Parathyroid adenoma (tissue), 2 donors: ENCODE data around the gene VCL.

Experiments used
- H2AFZ ChIP-seq: fragments of 300-600 bp; sonication (generic); one replicate; pipeline ENCODE4 v1.7.0; 2017; ENCODE audit warnings: antibody characterized with exemption, mild to moderate bottlenecking
- H3K27ac ChIP-seq: fragments of 300-600 bp; sonication (generic); one replicate; pipeline ENCODE4 v1.7.0; 2017
- H3K27me3 ChIP-seq: fragments of 300-600 bp; sonication (generic); one replicate; pipeline ENCODE4 v1.7.0; 2017; ENCODE audit warnings: low read length; ENCODE audit not compliant: control insufficient read depth, insufficient read depth
- H3K36me3 ChIP-seq: fragments of 300-600 bp; sonication (generic); one replicate; pipeline ENCODE4 v1.7.0; 2017; ENCODE audit warnings: low read length; ENCODE audit not compliant: control insufficient read depth, insufficient read depth
- H3K4me1 ChIP-seq: fragments of 300-600 bp; sonication (generic); one replicate; pipeline ENCODE4 v1.7.0; 2017; ENCODE audit warnings: control low read depth
- H3K4me2 ChIP-seq: fragments of 300-600 bp; sonication (generic); one replicate; pipeline ENCODE4 v1.7.0; 2017; ENCODE audit warnings: low read length
- H3K4me3 ChIP-seq: fragments of 300-600 bp; sonication (generic); one replicate; pipeline ENCODE4 v1.7.0; 2017; ENCODE audit warnings: low read depth, low read length
- H3K79me2 ChIP-seq: fragments of 300-600 bp; sonication (generic); one replicate; pipeline ENCODE4 v1.7.0; 2017; ENCODE audit warnings: control low read depth
- H3K9ac ChIP-seq: fragments of 300-600 bp; sonication (generic); one replicate; pipeline ENCODE4 v1.7.0; 2017; ENCODE audit warnings: mild to moderate bottlenecking
- H3K9me3 ChIP-seq: fragments of 300-600 bp; sonication (generic); one replicate; pipeline ENCODE4 v1.7.0; 2017; ENCODE audit warnings: low read length; ENCODE audit not compliant: control insufficient read depth
- TF ChIP-seq, protein P1 (sequence below): fragments of 300-600 bp; sonication (generic); IDR thresholded peaks from one replicate; pipeline ENCODE4 v1.7.0; 2017; ENCODE audit warnings: antibody characterized with exemption, mild to moderate bottlenecking
- donor health status: primary hyperparathyroidism.

VCL gene

DNA sequence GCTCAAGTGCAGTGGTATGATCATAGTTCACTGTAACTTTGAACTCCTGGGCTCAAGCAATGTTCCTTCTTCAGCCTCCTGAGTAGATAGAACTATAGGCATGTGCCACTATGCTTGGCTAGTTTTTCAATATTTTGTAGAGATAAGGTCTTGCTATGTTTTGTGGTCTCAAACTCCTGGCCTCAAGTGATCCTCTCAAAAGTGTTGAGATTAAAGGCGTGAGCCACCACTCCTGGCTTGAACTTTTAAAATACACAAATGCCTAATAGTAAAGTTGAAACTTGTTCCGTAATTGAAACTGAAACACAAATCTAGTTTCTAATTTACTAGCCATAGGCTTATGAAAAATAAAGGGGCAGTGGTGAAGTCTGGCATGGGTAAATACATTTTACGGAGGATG lies 87.0 kb downstream of the VCL start:
- no peaks in the 10 kb centered on the region for H3K79me2 ChIP-seq
- no peaks in the 10 kb centered on the region for H3K4me1 ChIP-seq
- no peak overlapping the region for H2AFZ ChIP-seq

DNA sequence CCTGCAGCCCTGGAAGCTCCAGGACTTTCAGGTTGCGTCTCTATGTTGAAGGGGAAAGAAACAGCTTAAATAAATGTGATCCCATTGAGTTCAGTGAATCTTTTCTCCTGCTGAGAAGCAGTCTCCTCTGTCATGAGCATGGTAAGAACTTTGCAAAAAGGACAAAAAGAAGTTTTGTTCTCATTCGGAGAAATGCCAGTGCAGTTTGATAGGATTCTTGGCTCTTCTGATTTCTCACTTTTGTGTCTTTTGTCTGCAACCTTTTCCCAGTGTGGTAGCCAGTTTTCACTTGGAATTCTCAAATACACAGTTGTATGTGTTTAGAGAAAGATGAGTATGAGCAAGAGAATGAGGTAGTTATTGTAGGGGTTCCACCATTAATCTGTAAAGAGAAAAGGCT lies 88.4 kb downstream of the VCL start:
- Histone ChIP-seq H3K9ac (no peak overlapping the region), H3K9me3 (no peaks in the 10 kb centered on the region), H3K4me2 (no peak overlapping the region), H3K4me3 (no peak overlapping the region), H3K27me3 (no peaks in the 10 kb centered on the region), H3K36me3 (no peaks in the 10 kb centered on the region), H3K4me1 (no peaks in the 10 kb centered on the region), H3K27ac (no peak overlapping the region), H2AFZ (no peak overlapping the region), H3K79me2 (no peaks in the 10 kb centered on the region)
- TF ChIP-seq, protein P1, sequence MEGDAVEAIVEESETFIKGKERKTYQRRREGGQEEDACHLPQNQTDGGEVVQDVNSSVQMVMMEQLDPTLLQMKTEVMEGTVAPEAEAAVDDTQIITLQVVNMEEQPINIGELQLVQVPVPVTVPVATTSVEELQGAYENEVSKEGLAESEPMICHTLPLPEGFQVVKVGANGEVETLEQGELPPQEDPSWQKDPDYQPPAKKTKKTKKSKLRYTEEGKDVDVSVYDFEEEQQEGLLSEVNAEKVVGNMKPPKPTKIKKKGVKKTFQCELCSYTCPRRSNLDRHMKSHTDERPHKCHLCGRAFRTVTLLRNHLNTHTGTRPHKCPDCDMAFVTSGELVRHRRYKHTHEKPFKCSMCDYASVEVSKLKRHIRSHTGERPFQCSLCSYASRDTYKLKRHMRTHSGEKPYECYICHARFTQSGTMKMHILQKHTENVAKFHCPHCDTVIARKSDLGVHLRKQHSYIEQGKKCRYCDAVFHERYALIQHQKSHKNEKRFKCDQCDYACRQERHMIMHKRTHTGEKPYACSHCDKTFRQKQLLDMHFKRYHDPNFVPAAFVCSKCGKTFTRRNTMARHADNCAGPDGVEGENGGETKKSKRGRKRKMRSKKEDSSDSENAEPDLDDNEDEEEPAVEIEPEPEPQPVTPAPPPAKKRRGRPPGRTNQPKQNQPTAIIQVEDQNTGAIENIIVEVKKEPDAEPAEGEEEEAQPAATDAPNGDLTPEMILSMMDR = no peak

More for the DNA sequence above, 87.0 kb downstream of the VCL start:
- Histone ChIP-seq H3K27me3 (no peaks in the 10 kb centered on the region), H3K9ac (no peak overlapping the region), H3K4me3 (no peak overlapping the region), H3K4me2 (no peak overlapping the region), H3K9me3 (no peaks in the 10 kb centered on the region), H3K36me3 (no peaks in the 10 kb centered on the region), H3K27ac (no peak overlapping the region)
- TF ChIP-seq, protein P1 = no peak

DNA sequence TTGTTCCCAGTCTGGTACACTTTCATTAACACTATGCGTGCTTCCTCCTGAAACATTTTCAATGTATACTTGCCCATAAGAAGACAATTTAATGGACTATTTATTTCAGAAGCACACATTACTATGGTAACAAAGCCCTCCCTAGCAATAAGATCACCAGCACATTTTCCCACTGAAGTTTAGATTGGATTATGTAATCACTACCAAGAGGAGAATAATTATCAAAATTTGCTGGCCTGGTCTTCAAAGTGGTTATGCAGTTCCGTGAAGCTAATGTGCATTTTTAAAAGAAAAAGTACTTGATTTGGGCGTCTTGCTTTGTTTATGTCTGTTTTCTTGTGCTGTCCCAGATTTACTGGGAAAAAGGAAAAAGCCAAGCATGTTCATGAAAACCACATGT lies 90.8 kb downstream of the VCL start:
- Histone ChIP-seq H3K4me1 (no peaks in the 10 kb centered on the region), H3K9ac (no peak overlapping the region), H2AFZ (no peak overlapping the region), H3K9me3 (no peaks in the 10 kb centered on the region), H3K27me3 (no peaks in the 10 kb centered on the region), H3K36me3 (no peaks in the 10 kb centered on the region), H3K4me2 (no peak overlapping the region), H3K4me3 (no peak overlapping the region), H3K27ac (no peak overlapping the region), H3K79me2 (no peaks in the 10 kb centered on the region)
- TF ChIP-seq, protein P1 = no peak

DNA sequence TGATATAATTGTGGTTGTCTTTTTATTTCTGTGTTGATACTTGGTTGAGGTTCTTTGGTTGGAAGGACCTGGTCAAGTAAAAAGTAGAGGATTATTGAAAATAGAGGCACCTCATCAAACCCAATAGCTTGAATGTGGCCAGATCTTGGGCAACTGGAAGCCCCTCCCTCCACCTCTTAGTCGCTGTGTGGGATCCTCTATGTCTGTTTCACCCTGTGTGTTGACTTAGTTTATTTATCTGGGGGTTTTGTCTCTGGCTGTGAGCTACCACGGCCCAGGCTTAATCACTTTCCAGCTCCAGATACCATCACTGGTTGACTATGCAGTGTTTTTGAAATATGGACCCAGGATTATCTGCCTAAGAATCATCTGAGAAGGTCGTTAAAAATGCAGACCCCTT lies 94.5 kb downstream of the VCL start:
- no peaks in the 10 kb centered on the region for H3K79me2 ChIP-seq
- H3K9ac ChIP-seq = no peak overlapping the region
- H2AFZ ChIP-seq = no peak overlapping the region
- H3K4me1 ChIP-seq = peaks cover 12% of the 10 kb centered on the region
- no peak overlapping the region for H3K27ac ChIP-seq
- TF ChIP-seq, protein P1 = no peak
- no peak overlapping the region for H3K4me2 ChIP-seq
- H3K36me3 ChIP-seq = no peaks in the 10 kb centered on the region
- no peaks in the 10 kb centered on the region for H3K27me3 ChIP-seq
- no peak overlapping the region for H3K4me3 ChIP-seq
- H3K9me3 ChIP-seq = no peaks in the 10 kb centered on the region

DNA sequence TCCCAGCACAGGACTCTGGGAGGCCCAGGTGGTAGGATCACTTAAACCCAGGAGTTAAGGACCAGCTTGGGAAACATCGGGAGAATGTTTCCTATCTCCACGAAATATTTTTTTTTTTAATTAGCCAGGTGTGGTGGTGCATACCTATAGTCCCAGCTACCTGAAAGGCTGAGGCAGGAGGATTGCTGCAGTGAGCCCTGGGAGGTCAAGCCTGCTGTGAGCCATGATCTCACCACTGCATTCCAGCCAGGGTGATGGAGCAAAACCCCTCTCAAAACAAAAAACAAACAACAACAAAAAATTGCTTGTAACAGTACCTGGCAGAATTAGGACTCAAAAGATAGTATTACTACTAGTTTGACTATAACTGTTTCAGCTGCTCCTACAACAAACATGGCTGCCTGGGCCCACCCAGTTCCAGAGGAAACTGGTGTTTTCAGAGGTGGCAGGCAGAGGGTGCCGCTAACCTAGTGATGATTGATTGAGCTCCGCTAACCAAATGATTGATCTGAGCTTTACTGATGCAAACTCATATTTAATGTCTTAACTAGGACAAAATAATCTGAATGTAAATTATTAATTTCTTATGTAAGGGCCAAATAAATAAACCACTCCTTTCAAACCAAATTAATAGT lies 95.7 kb downstream of the VCL start:
- no peak overlapping the region for H3K4me2 ChIP-seq
- H3K9me3 ChIP-seq = no peaks in the 10 kb centered on the region
- TF ChIP-seq, protein P1 = no peak
- H3K27ac ChIP-seq = no peak overlapping the region
- no peak overlapping the region for H2AFZ ChIP-seq
- H3K4me1 ChIP-seq = peaks cover 14% of the 10 kb centered on the region
- H3K36me3 ChIP-seq = no peaks in the 10 kb centered on the region
- H3K9ac ChIP-seq = no peak overlapping the region
- H3K27me3 ChIP-seq = no peaks in the 10 kb centered on the region
- H3K79me2 ChIP-seq = no peaks in the 10 kb centered on the region
- no peak overlapping the region for H3K4me3 ChIP-seq
